Peyer's patch (tissue), 4 donors: Measurements from ENCODE around the gene RAB22A. TPM values are rescaled to one million over a fixed set of nuclear protein-coding genes. Genes with fewer than 3 reads are reported as not detected.
A peak's percentile ranks its signal among the peaks of the same experiment; 100 is the strongest.

Experiments used
- DNase-seq, 3 donors: peaks; one replicate each; pipeline ENCODE4 v3.0.0-alpha.2; 2017 to 2019
- H3K27ac ChIP-seq, 4 donors: fragments of 200-600 bp; sonication (generic); one replicate each; pipeline ENCODE4 v1.5.1; 2016 to 2019
- H3K27me3 ChIP-seq, 2 donors: fragments of 200-600 bp; sonication (generic); one replicate each; pipeline ENCODE4 v1.5.1; 2019
- H3K36me3 ChIP-seq, 3 donors: fragments of 200-600 bp; sonication (generic); one replicate each; pipeline ENCODE4 v1.5.1; 2016 to 2019
- H3K4me1 ChIP-seq, 4 donors: fragments of 200-600 bp; sonication (generic); one replicate each; pipeline ENCODE4 v1.5.1; 2016 to 2019
- H3K4me3 ChIP-seq, 4 donors: fragments of 200-600 bp; sonication (generic); 1 replicate in 3 of 4; 2 replicates in 1 of 4; pipeline ENCODE4 v1.5.1; 2016 to 2019; ENCODE audit warnings: mild to moderate bottlenecking in 1 of 4
- H3K9me3 ChIP-seq, 4 donors: fragments of 200-600 bp; sonication (generic); one replicate each; pipeline ENCODE4 v1.5.1; 2016 to 2019; ENCODE audit warnings: mild to moderate bottlenecking in 1 of 4
- POLR2A ChIP-seq, 2 donors: fragments of 450-650 bp; IDR thresholded peaks; one replicate each; pipeline ENCODE4 v1.5.1; 2017; ENCODE audit warnings: antibody characterized with exemption in 2 of 2, mild to moderate bottlenecking in 2 of 2, moderate library complexity in 2 of 2
- total RNA-seq, 4 donors: library from RNA; depleted of rRNA; stranded (reverse); fragments of >200 nt; gene quantifications; one replicate each; pipeline ENCODE4 v1.1.0, GENCODE V29; 2016
- TF ChIP-seq, protein P1 (sequence below), 6 experiments: fragments of 450-650 bp in 4 of 6; fragments of 200-600 bp in 2 of 6; sonication (generic) in 1 of 6; IDR thresholded peaks; one replicate each; pipeline ENCODE4 v1.5.1; 2017 to 2019; ENCODE audit warnings: antibody characterized with exemption in 6 of 6, mild to moderate bottlenecking in 3 of 6, moderate library complexity in 1 of 6

Gene RAB22A
- total RNA-seq, 4 donors from 2014 or later = 12.4 to 29.4 (median 19.2) TPM

DNA sequence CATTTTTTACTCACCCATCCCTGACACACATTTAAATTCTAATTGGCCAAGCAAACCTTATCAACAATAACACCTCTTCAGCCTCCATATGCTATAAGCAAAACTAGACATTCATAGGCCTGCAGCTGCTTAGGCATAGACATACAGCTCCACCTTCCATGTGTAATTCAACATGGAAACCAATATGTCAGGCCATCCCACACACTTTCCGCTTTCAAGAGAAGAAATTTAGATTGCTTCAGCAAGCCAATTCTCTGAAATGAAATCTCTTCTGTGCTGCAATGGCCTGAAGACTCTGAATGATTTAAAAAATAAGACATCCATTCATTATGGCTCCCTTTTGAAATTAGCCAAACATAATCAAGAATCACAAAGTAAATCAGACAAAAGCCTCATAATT lies 4.5 kb upstream of the RAB22A start:
- H3K4me1 ChIP-seq = peaks cover 0 to 13% (median 4%) of the 10 kb centered on the region in 4 donors
- no peaks in the 10 kb centered on the region for H3K27me3 ChIP-seq
- TF ChIP-seq POLR2A (IDR thresholded peaks at IDR 0.05) = no peak
- no peak for DNase-seq
- H3K27ac ChIP-seq = no peak overlapping the region
- no peak overlapping the region for H3K4me3 ChIP-seq
- no peaks in the 10 kb centered on the region for H3K9me3 ChIP-seq
- no peaks in the 10 kb centered on the region for H3K36me3 ChIP-seq

DNA sequence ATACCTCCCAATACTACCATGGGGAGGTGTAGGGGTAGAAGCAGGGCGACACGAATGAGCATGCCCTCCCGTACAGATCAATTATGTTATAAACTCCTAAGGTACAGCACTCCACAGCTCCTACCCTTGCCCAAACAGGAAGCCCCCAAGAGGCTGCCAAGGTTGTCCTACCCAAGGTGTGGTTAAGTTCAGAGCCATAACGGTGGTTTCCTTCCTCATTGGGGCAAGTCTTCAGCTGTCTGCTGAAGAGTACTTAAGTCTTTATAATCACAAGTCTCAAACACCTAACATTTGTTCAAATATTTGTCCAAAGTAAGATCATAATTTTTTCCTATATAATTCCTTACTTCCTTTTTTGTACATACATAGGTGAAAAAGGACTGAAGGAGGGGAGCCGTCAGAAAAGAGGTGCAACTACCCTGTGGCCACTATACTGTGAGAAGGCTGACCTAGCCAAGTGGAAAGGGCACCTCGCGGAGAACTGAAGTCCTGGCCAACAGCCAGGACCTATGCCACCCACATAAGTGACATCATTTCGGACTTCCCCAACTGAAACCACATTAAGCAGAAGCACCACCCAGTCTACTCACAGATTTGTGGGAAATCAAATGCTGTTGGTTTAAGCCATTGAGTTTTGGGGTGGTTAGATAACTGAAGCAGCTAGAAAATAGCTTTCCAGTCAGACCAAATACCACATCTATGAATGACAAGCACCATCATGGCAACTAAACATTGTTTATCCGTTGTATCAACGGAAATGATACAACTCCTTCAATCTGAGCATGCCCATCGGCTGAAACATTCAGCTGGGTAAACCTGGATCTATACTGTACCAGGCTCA lies 2.9 kb upstream of the RAB22A start:
- Histone ChIP-seq H3K27me3 (no peaks in the 10 kb centered on the region), H3K4me3 (no peak overlapping the region), H3K36me3 (no peaks in the 10 kb centered on the region), H3K4me1 (peaks cover 0 to 24% (median 4%) of the 10 kb centered on the region in 4 donors), H3K27ac (peak overlapping the region in 2 of 4 donors; percentile 24 to 94), H3K9me3 (no peaks in the 10 kb centered on the region)
- peak in 2 of 3 donors; percentile 60 to 75 for DNase-seq
- TF ChIP-seq, protein P1, sequence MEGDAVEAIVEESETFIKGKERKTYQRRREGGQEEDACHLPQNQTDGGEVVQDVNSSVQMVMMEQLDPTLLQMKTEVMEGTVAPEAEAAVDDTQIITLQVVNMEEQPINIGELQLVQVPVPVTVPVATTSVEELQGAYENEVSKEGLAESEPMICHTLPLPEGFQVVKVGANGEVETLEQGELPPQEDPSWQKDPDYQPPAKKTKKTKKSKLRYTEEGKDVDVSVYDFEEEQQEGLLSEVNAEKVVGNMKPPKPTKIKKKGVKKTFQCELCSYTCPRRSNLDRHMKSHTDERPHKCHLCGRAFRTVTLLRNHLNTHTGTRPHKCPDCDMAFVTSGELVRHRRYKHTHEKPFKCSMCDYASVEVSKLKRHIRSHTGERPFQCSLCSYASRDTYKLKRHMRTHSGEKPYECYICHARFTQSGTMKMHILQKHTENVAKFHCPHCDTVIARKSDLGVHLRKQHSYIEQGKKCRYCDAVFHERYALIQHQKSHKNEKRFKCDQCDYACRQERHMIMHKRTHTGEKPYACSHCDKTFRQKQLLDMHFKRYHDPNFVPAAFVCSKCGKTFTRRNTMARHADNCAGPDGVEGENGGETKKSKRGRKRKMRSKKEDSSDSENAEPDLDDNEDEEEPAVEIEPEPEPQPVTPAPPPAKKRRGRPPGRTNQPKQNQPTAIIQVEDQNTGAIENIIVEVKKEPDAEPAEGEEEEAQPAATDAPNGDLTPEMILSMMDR (IDR thresholded peaks at IDR 0.05) = no peak
- no peak for TF ChIP-seq POLR2A (IDR thresholded peaks at IDR 0.05)

DNA sequence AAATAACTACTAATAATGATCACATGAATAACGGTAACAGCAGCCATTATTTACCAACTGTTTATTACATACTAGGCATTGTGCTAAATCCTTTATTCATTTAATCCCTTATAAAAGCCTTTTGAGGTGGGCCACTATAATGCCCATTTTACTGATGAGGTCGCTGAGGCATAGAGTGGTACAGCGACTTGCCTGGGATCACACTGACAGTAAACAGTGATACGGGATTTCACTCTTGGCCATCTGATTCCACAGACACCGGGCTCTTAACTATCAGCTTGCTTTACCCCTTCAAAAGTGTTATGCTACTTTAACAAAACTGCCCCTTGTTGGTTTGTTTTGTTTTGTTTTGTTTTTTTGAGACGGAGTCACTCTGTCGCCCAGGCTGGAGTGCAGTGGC lies 2.2 kb upstream of the RAB22A start:
- Histone ChIP-seq H3K27me3 (no peaks in the 10 kb centered on the region), H3K36me3 (no peaks in the 10 kb centered on the region), H3K27ac (peak overlapping the region in 2 of 4 donors; percentile 24 to 94), H3K4me3 (no peak overlapping the region), H3K4me1 (peaks cover 0 to 24% (median 4%) of the 10 kb centered on the region in 4 donors), H3K9me3 (no peaks in the 10 kb centered on the region)
- DNase-seq = no peak
- no peak for TF ChIP-seq POLR2A (IDR thresholded peaks at IDR 0.05)
- TF ChIP-seq, protein P1 (IDR thresholded peaks at IDR 0.05) = no peak

DNA sequence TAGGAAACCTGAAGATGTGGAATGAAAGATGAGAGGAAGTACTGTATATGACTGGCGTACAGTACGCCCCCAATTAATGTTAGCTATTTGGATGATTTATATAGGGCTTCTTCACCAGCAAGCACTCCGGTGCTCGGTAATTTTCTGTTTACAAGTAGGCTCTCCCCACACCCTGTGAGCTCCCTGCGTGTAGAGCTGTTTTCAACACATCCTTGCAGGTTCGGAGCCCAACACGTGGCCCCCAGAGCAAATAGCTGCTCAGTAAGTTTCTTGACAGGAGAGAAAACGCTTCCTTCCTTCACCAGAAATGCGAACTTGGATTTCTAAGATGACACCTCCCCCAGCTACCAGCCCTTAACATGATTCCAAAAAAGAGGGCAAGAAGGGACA lies 1.2 kb upstream of the RAB22A start:
- Histone ChIP-seq H3K27me3 (no peaks in the 10 kb centered on the region), H3K27ac (peak overlapping the region in 2 of 4 donors; percentile 66 to 94), H3K4me1 (peaks cover 0 to 24% (median 4%) of the 10 kb centered on the region in 4 donors), H3K4me3 (peak overlapping the region; percentile 93 to 100 (median 96)), H3K9me3 (no peaks in the 10 kb centered on the region), H3K36me3 (peaks cover 0 to 6% (median 0%) of the 10 kb centered on the region in 3 donors)
- DNase-seq = no peak
- no peak for TF ChIP-seq POLR2A (IDR thresholded peaks at IDR 0.05)
- TF ChIP-seq, protein P1 (IDR thresholded peaks at IDR 0.05) = no peak

DNA sequence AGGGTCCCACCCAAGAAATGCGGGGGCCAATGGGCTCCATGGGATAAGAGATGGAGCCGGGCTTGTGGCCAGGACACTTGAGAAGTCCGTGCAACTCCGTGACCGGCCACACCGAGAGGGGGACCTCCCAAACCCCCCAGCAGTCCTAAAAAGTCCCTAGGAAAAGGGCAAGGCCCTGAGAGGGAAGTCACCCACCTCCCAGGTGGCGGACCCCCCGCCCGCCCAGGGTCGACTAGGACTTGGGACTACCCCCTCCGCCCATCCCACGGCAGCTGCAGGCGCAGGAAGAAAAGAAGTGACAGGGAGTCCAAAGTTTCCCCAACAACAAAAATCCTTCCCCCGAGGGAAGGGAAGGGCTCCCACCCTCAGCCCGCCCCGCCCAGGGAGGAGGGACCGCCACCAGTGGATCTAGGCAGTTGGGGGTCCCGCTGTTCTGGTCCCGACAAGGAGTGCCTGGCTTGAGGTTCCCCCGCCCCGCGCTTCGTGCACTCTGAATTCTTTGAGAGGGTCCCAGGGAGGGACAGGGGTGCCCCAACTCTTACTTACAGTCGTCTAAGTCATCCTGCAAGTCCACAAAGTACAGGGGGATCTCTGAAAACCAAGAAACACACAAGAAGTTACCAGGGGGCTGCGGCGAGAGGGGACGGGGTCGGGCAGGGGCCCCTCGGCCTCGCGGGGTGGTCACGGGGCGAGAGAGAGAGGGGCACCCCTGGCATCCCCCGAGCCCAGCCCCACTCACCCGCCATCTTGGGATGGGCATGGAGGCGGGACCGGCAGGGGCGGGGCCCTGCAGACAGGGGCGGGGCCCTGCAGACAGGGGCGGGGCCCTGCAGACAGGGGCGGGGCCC lies 611 bp upstream of the RAB22A start:
- H3K27me3 ChIP-seq = no peaks in the 10 kb centered on the region
- H3K4me1 ChIP-seq = peaks cover 0 to 24% (median 4%) of the 10 kb centered on the region in 4 donors
- peak overlapping the region; percentile 93 to 100 (median 96) for H3K4me3 ChIP-seq
- peak overlapping the region; percentile 66 to 98 (median 86) for H3K27ac ChIP-seq
- no peaks in the 10 kb centered on the region for H3K9me3 ChIP-seq
- TF ChIP-seq POLR2A (IDR thresholded peaks at IDR 0.05) = no peak
- TF ChIP-seq, protein P1 (IDR thresholded peaks at IDR 0.05) = no peak
- DNase-seq = peak; percentile 61 to 80 (median 77)
- H3K36me3 ChIP-seq = peaks cover 0 to 6% (median 0%) of the 10 kb centered on the region in 3 donors
